Calu3 (cell line): Measurements from ENCODE around the gene CARM1. TPM values are rescaled to one million over a fixed set of nuclear protein-coding genes. Genes with fewer than 3 reads are reported as not detected.
"Not testable (repeated sequence)": the region's sequence is repeated elsewhere in the genome, so short reads cannot be mapped to it uniquely, and the experiment has no call there.

Experiments
- BruUV-seq: library from RNA; stranded (reverse); fragments of 400-500 nt; replicated peaks from 2 replicates; lab custom pipeline; 2021; lab: Mats Ljungman, UMichigan
- CTCF ChIA-PET: fragments of 300-600 bp; sonication (Branson Sonifier 250); formaldehyde crosslinking; loops from one replicate; lab custom pipeline; 2022; ENCODE audit warnings: antibody characterized with exemption; lab: Charles Lee
- DNase-seq: peaks from one replicate; pipeline ENCODE4 v3.0.0; 2022
- H3K27ac Mint-ChIP-seq: one replicate; pipeline ENCODE4 v1.8.0; 2022; ENCODE audit warnings: mixed read lengths; ENCODE audit not compliant: unreplicated experiment
- H3K27me3 Mint-ChIP-seq: one replicate; pipeline ENCODE4 v1.8.0; 2022; ENCODE audit warnings: mixed read lengths; ENCODE audit not compliant: unreplicated experiment
- H3K36me3 Mint-ChIP-seq: one replicate; pipeline ENCODE4 v1.8.0; 2022; ENCODE audit warnings: mild to moderate bottlenecking, moderate library complexity, mixed read lengths; ENCODE audit not compliant: insufficient read depth, unreplicated experiment
- H3K4me1 Mint-ChIP-seq: one replicate; pipeline ENCODE4 v1.8.0; 2022; ENCODE audit warnings: mild to moderate bottlenecking, low read depth, mixed read lengths; ENCODE audit not compliant: unreplicated experiment
- H3K4me3 Mint-ChIP-seq: one replicate; pipeline ENCODE4 v1.8.0; 2022; ENCODE audit warnings: mild to moderate bottlenecking, low read depth, moderate library complexity, mixed read lengths; ENCODE audit not compliant: unreplicated experiment
- H3K9me3 Mint-ChIP-seq: one replicate; pipeline ENCODE4 v1.8.0; 2022; ENCODE audit warnings: low read depth, mixed read lengths; ENCODE audit not compliant: unreplicated experiment
- intact Hi-C: fragments of 100-400 bp; cut with micrococcal nuclease; formaldehyde crosslinking; loops from one replicate; pipeline ENCODE4 v1.10.0; 2022; ENCODE audit not compliant: unreplicated experiment
- total RNA-seq: library from RNA; stranded (reverse); gene quantifications from 2 replicates; pipeline ENCODE4 v1.2.3, GENCODE V29; 2022
- TF ChIP-seq, protein P1 (sequence below): fragments of 200-600 bp; IDR thresholded peaks from one replicate; pipeline ENCODE4 v1.8.0; 2022; ENCODE audit warnings: antibody characterized with exemption; ENCODE audit not compliant: unreplicated experiment

The CARM1 gene
- total RNA-seq, 1 experiment from 2014 or later, result 32.8 TPM

GRCh38 chr19:10929402-10929794, 58.0 kb downstream of the CARM1 start:
- no TSS peak for BruUV-seq
- H3K4me1 Mint-ChIP-seq, result no peaks in the 10 kb centered on the region
- H3K36me3 Mint-ChIP-seq, result peaks cover 39% of the 10 kb centered on the region
- CTCF ChIA-PET, result no interaction called here
- H3K27ac Mint-ChIP-seq, result no peak overlapping the region
- TF ChIP-seq, protein P1, sequence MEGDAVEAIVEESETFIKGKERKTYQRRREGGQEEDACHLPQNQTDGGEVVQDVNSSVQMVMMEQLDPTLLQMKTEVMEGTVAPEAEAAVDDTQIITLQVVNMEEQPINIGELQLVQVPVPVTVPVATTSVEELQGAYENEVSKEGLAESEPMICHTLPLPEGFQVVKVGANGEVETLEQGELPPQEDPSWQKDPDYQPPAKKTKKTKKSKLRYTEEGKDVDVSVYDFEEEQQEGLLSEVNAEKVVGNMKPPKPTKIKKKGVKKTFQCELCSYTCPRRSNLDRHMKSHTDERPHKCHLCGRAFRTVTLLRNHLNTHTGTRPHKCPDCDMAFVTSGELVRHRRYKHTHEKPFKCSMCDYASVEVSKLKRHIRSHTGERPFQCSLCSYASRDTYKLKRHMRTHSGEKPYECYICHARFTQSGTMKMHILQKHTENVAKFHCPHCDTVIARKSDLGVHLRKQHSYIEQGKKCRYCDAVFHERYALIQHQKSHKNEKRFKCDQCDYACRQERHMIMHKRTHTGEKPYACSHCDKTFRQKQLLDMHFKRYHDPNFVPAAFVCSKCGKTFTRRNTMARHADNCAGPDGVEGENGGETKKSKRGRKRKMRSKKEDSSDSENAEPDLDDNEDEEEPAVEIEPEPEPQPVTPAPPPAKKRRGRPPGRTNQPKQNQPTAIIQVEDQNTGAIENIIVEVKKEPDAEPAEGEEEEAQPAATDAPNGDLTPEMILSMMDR, result no peak
- DNase-seq, result no peak
- intact Hi-C loops, result no loop called here
- H3K4me3 Mint-ChIP-seq, result peak overlapping the region; percentile 89
- no peaks in the 10 kb centered on the region for H3K27me3 Mint-ChIP-seq
- no peaks in the 10 kb centered on the region for H3K9me3 Mint-ChIP-seq

- CTCF ChIA-PET, result interaction anchor here (2.0 kb wide), 1 partner anchor 100 kb away, joined by 9 read pairs; no protein-coding TSS in a partner anchor
- DNase-seq, result no peak
- Mint-ChIP-seq H3K9me3 (no peaks in the 10 kb centered on the region), H3K36me3 (no peaks in the 10 kb centered on the region), H3K4me1 (no peaks in the 10 kb centered on the region), H3K27me3 (no peaks in the 10 kb centered on the region), H3K27ac (no peak overlapping the region), H3K4me3 (no peak overlapping the region)
- intact Hi-C loops, result loop anchor here (5.0 kb wide), 1 partner anchor 82 kb away; no protein-coding TSS in a partner anchor
- no TSS peak for BruUV-seq
- TF ChIP-seq, protein P1, result no peak
Measured at GRCh38 chr19:10935371-10936059, 64.2 kb downstream of the CARM1 start.

DNA sequence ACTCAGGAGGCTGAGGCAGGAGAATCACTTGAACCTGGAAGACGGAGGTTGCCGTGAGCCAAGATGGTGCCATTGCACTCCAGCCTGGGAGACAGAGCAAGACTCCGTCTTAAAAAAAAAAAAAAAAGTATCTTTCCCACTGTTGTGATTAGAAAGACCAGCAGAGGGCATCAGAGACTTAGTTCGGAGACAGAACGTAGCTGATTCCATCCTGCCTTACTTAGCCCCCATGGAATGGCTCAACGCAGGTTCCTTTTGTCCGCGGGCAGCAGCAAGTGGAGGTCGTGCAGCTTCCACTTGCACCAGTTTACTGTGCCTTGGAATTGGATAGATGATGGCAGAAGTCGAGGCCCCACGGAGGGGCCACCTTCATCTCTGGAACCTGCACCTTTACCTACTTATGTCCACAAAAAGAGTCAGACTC, 65.3 kb downstream of the CARM1 start:
- no TSS peak for BruUV-seq
- TF ChIP-seq, protein P1, result no peak
- Mint-ChIP-seq H3K36me3 (no peaks in the 10 kb centered on the region), H3K27ac (no peak overlapping the region), H3K4me3 (no peak overlapping the region), H3K9me3 (no peaks in the 10 kb centered on the region), H3K27me3 (no peaks in the 10 kb centered on the region), H3K4me1 (no peaks in the 10 kb centered on the region)
- intact Hi-C loops, result loop anchor here (5.0 kb wide), 1 partner anchor 81 kb away; no protein-coding TSS in a partner anchor
- peak; percentile 47 for DNase-seq
- CTCF ChIA-PET, result interaction anchor here (0.6 to 2.0 kb wide), 7 partner anchors 9 to 313 kb away, joined by 3 to 9 read pairs (median 3); no protein-coding TSS in a partner anchor

DNA sequence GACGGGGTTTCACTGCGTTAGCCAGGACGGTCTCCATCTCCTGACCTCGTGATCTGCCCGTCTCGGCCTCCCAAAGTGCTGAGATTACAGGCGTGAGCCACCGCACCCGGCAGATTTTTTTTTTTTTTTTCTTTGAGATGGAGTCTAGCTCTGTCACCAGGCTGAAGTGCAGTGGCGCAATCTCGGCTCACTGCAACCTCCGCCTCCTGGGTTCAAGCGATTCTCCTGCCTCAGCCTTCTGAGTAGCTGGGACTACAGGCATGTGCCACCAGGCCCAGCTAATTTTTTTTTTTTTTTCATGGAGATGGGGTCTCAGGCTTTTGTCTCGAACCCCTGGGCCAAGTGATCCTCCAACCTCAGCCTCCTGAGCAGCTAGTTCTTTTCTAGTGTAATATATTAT, 70.3 kb downstream of the CARM1 start:
- DNase-seq, H3K4me1 Mint-ChIP-seq, H3K27ac Mint-ChIP-seq, BruUV-seq, H3K36me3 Mint-ChIP-seq, H3K27me3 Mint-ChIP-seq, H3K9me3 Mint-ChIP-seq, intact Hi-C loops, H3K4me3 Mint-ChIP-seq: not testable (repeated sequence)
- CTCF ChIA-PET, result interaction anchor here (0.6 to 1.3 kb wide), 8 partner anchors 11 to 352 kb away, joined by 3 to 7 read pairs (median 4); partner anchors contain the start of genes KANK2 and LDLR

GRCh38 chr19:10943412-10943811, 72.1 kb downstream of the CARM1 start:
- H3K9me3 Mint-ChIP-seq, intact Hi-C loops, CTCF ChIA-PET, H3K27ac Mint-ChIP-seq, H3K4me1 Mint-ChIP-seq, H3K36me3 Mint-ChIP-seq, DNase-seq, BruUV-seq, H3K27me3 Mint-ChIP-seq, H3K4me3 Mint-ChIP-seq: not testable (repeated sequence)
